HepG2 (cell line): ENCODE data around the gene TAL2. TPM values are rescaled to one million over a fixed set of nuclear protein-coding genes. Genes with fewer than 3 reads are reported as not detected.

Experiments
- ATAC-seq: fragments of 200-7000 bp; cut with Tn5 transposase; 3 replicates; pipeline ENCODE4 v1.9.1; 2020; ENCODE audit warnings: mild to moderate bottlenecking, moderate library complexity
- BruUV-seq: library from RNA; stranded (reverse); fragments of 400-500 nt; replicated peaks from 2 replicates; lab custom pipeline; 2021; lab: Mats Ljungman, UMichigan
- CTCF ChIA-PET: fragments of 300-600 bp; formaldehyde crosslinking; extraction: SDS; loops from one replicate; lab custom pipeline; 2021; ENCODE audit warnings: low total read pairs, inconsistent platforms, low intra/inter-chr PET ratio; lab: Yijun Ruan, JAX
- POLR2A ChIA-PET: fragments of 350-600 bp; sonication (Branson Sonifier 250); formaldehyde crosslinking; loops from one replicate; lab custom pipeline; 2020; ENCODE audit warnings: antibody characterized with exemption, inconsistent platforms; lab: Yijun Ruan, JAX
- DNase-seq: peaks from one replicate; pipeline ENCODE4 v3.0.0-alpha.2; 2015; ENCODE audit warnings: low spot score
- FAIRE-seq: peaks from 3 replicates; lab custom pipeline; 2011; peaks lifted over from hg19 to GRCh38; lab: Jason Lieb, UNC
- H2AFZ ChIP-seq: one replicate; pipeline ENCODE4 v1.6.1; 2011; ENCODE audit warnings: low read length, inconsistent platforms
- H3K27ac ChIP-seq: fragments of 300-600 bp; 3 replicates; pipeline ENCODE4 v1.8.0; 2011; ENCODE audit warnings: mixed run types, mild to moderate bottlenecking, mixed read lengths, low read length, inconsistent platforms; ENCODE audit not compliant: insufficient read depth; ENCODE audit errors: extremely low read length
- H3K27me3 ChIP-seq, 2 experiments: fragments of 200-600 bp in 1 of 2; 2 replicates in 1 of 2; 3 replicates in 1 of 2; pipeline versions ENCODE4 v1.6.0 to v1.8.0; 2011; ENCODE audit warnings: low read length in 2 of 2, mild to moderate bottlenecking in 2 of 2, moderate library complexity in 2 of 2, inconsistent platforms in 1 of 2; ENCODE audit not compliant: insufficient read depth in 2 of 2, control insufficient read depth in 1 of 2
- H3K36me3 ChIP-seq, 2 experiments: fragments of 200-600 bp in 1 of 2; replicated peaks in 1 of 2; 2 replicates in 1 of 2; 3 replicates in 1 of 2; pipeline versions ENCODE4 v1.5.1 to v1.8.0; 2011; ENCODE audit warnings: low read length in 2 of 2, inconsistent platforms in 1 of 2; ENCODE audit not compliant: insufficient read depth in 2 of 2, control insufficient read depth in 1 of 2
- H3K4me1 ChIP-seq: 2 replicates; pipeline ENCODE4 v1.5.1; 2012; ENCODE audit warnings: low read length, inconsistent platforms; ENCODE audit not compliant: insufficient read depth
- H3K4me2 ChIP-seq: 2 replicates; pipeline ENCODE4 v1.6.0; 2011; ENCODE audit warnings: low read depth, low read length, inconsistent platforms
- H3K4me3 ChIP-seq, 3 experiments: fragments of 200-600 bp in 1 of 3; sonication (generic), shearing (Covaris generic) in 1 of 3; replicated peaks in 1 of 3; 2 replicates each; pipeline ENCODE4 v1.5.1; 2011 to 2016; ENCODE audit warnings: low read length in 3 of 3, inconsistent platforms in 2 of 3, low read depth in 2 of 3, mild to moderate bottlenecking in 2 of 3, control low read depth in 1 of 3, mixed read lengths in 1 of 3; ENCODE audit not compliant: insufficient read depth in 1 of 3
- H3K79me2 ChIP-seq: one replicate; pipeline ENCODE4 v1.6.1; 2011; ENCODE audit warnings: low read length, inconsistent platforms; ENCODE audit not compliant: insufficient read depth
- H3K9ac ChIP-seq: 2 replicates; pipeline ENCODE4 v1.6.0; 2011; ENCODE audit warnings: mild to moderate bottlenecking, low read depth, low read length, inconsistent platforms; ENCODE audit not compliant: insufficient read depth
- H3K9me3 ChIP-seq: 2 replicates; pipeline ENCODE4 v1.5.1; 2012; ENCODE audit warnings: mild to moderate bottlenecking, low read length
- H4K20me1 ChIP-seq: 2 replicates; pipeline ENCODE4 v1.6.0; 2011; ENCODE audit warnings: inconsistent platforms, mild to moderate bottlenecking, low read length, moderate library complexity; ENCODE audit not compliant: insufficient read depth
- ASH2L ChIP-seq: fragments of 300-600, 200-600 bp; sonication (generic); IDR thresholded peaks from 2 replicates; pipeline ENCODE4 v1.7.0; 2017; ENCODE audit warnings: low read depth, mild to moderate bottlenecking, moderate library complexity, mixed read lengths, low read length; ENCODE audit not compliant: insufficient read length
- ESRRA ChIP-seq: sonication (generic); formaldehyde crosslinking; IDR thresholded peaks from 2 replicates; pipeline ENCODE4 v1.5.1; 2020; ENCODE audit warnings: mild to moderate bottlenecking, low read depth, missing genetic modification reagents
- ETV6 ChIP-seq: sonication (generic); formaldehyde crosslinking; conservative IDR thresholded peaks from 2 replicates; pipeline ENCODE4 v1.4.0; 2020; ENCODE audit warnings: missing genetic modification reagents
- FOXM1 ChIP-seq: sonication (generic); formaldehyde crosslinking; IDR thresholded peaks from 2 replicates; pipeline ENCODE4 v1.5.0; 2020; ENCODE audit warnings: missing genetic modification reagents
- KDM1A ChIP-seq: IDR thresholded peaks from 2 replicates; pipeline ENCODE4 v1.6.1; 2016; ENCODE audit warnings: missing compliant biosample characterization
- MEF2D ChIP-seq: sonication (generic); formaldehyde crosslinking; IDR thresholded peaks from 2 replicates; pipeline ENCODE4 v1.5.1; 2020; ENCODE audit warnings: mild to moderate bottlenecking, missing genetic modification reagents
- NFKBIZ ChIP-seq: IDR thresholded peaks from 2 replicates; pipeline ENCODE4 v1.6.1; 2018; ENCODE audit warnings: missing genetic modification reagents, missing compliant biosample characterization
- PHF8 ChIP-seq: sonication (generic); formaldehyde crosslinking; IDR thresholded peaks from 2 replicates; pipeline ENCODE4 v1.5.0; 2020; ENCODE audit warnings: missing genetic modification reagents
- RBM22 ChIP-seq: fragments of 200-400 bp; formaldehyde crosslinking; optimal IDR thresholded peaks from 2 replicates; pipeline ENCODE3; 2017; ENCODE audit warnings: mild to moderate bottlenecking, low read length, moderate library complexity
- RNF2 ChIP-seq: fragments of 450-650 bp; conservative IDR thresholded peaks from 2 replicates; pipeline ENCODE4 v1.6.1; 2016; ENCODE audit warnings: low read depth
- ZNF205 ChIP-seq: IDR thresholded peaks from 2 replicates; pipeline ENCODE4 v1.6.1; 2018; ENCODE audit warnings: missing biosample characterization, missing genetic modification reagents
- ZNF230 ChIP-seq: sonication (generic); formaldehyde crosslinking; IDR thresholded peaks from 2 replicates; pipeline ENCODE4 v1.4.0; 2020; ENCODE audit warnings: mild to moderate bottlenecking, missing genetic modification reagents
- ZNF674 ChIP-seq: sonication (generic); formaldehyde crosslinking; IDR thresholded peaks from 2 replicates; pipeline ENCODE4 v1.5.0; 2020; ENCODE audit warnings: low read depth, mild to moderate bottlenecking, missing genetic modification reagents
- WGBS: methylation state at CpG from one replicate; pipeline ENCODE4 v1.1.6; 2017; ENCODE audit warnings: low lambda C conversion rate; 5-methylcytosine and 5-hydroxymethylcytosine counted together
- in situ Hi-C: cut with HindIII; loops from 2 replicates; pipeline ENCODE4 v1.10.0; 2017; ENCODE audit warnings: low pct_unique_long_range_greater_than_20kb; ENCODE audit not compliant: extremely low pct_ligation_motif_present
- intact Hi-C: fragments of 100-400 bp; cut with micrococcal nuclease; formaldehyde crosslinking; loops from one replicate; pipeline ENCODE4 v1.10.0; 2022; ENCODE audit not compliant: unreplicated experiment
- polyA plus RNA-seq, 8 experiments: library from polyadenylated mRNA; depleted of rRNA in 3 of 8; stranded (reverse) in 7 of 8; unstranded in 1 of 8; fragments of >200 nt; fragmentation: Illumina TruSeq in 4 of 8; extraction: Trizol in 4 of 8; gene quantifications; 2 replicates each; pipeline versions ENCODE4 v1.2.1 to v1.2.3, GENCODE V29; 2011 to 2016; ENCODE audit warnings: low read depth in 4 of 8, missing spikeins in 1 of 8, mixed read lengths in 1 of 8; ENCODE audit not compliant: insufficient read depth in 1 of 8
- total RNA-seq, 5 experiments: library from RNA; depleted of rRNA; stranded (reverse); fragments of >200 nt; fragmentation: Illumina TruSeq; extraction: Trizol; gene quantifications; 2 replicates each; pipeline ENCODE4 v1.2.3, GENCODE V29; 2016; ENCODE audit warnings: low read depth in 1 of 5
- TF ChIP-seq, protein P1 (sequence below): sonication (generic); formaldehyde crosslinking; IDR thresholded peaks from 2 replicates; pipeline ENCODE4 v1.5.1; 2020; ENCODE audit warnings: mild to moderate bottlenecking, missing genetic modification reagents, moderate library complexity
- TF ChIP-seq, protein P2 (sequence below): sonication (generic); formaldehyde crosslinking; IDR thresholded peaks from 2 replicates; pipeline ENCODE4 v1.5.1; 2020; ENCODE audit warnings: missing genetic modification reagents, mild to moderate bottlenecking, borderline replicate concordance
- TF ChIP-seq, protein P3 (sequence below): sonication (generic); formaldehyde crosslinking; IDR thresholded peaks from 2 replicates; pipeline ENCODE4 v1.9.0; 2021; ENCODE audit warnings: missing genetic modification reagents, borderline replicate concordance
- TF ChIP-seq, protein P4 (sequence below): sonication (generic); formaldehyde crosslinking; IDR thresholded peaks from 2 replicates; pipeline ENCODE4 v1.5.0; 2020; ENCODE audit warnings: mild to moderate bottlenecking, missing genetic modification reagents

Gene TAL2
- total and polyA plus RNA-seq, 2 of the 13 experiments (the other 11 are each of a cell fraction or from before 2014, with no cell fraction given), result 0.22 TPM; not detected in 1

DNA sequence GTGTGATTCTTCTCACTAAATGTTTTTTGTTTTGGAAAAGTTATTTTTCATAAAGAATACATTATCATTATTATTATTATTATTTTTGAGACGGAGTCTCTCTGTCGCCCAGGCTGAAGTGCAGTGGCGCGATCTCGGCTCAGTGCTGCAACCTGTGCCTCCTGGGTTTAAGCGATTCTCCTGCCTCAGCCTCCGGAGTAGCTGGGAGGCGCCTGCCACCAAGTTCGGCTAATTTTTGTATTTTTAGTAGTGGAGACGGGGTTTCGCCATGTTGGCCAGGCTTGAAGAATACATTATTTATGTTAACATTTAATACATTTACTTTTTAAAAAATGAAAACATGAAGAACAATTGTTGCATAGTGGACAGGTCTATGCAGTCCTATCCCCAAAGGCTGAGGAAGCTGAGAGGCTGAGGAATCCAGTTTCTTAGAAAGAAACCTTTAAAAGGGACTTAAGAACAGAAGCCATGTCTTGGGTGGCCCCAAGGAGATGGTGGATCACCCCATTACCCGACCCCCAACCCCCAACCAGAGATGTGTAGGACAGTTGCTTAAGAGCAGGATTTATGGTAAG is 34.0 kb downstream of the TAL2 start:
- Histone ChIP-seq H3K27me3 (no peaks in the 10 kb centered on the region; a peak in 1 of 5 replicates), H3K9ac (no peak overlapping the region), H3K27ac (no peak overlapping the region), H4K20me1 (no peaks in the 10 kb centered on the region), H3K4me1 (peaks cover 39% of the 10 kb centered on the region), H2AFZ (no peak overlapping the region), H3K4me3 (no peak overlapping the region; a peak in 2 of 6 replicates), H3K9me3 (no peaks in the 10 kb centered on the region), H3K36me3 (no peaks in the 10 kb centered on the region), H3K79me2 (peaks cover 36% of the 10 kb centered on the region), H3K4me2 (peak overlapping the region; percentile 92; the same call in 1 of the 2 replicates)
- ChIA-PET CTCF (no interaction called here), POLR2A (no interaction called here)
- DNase-seq (no peak), FAIRE-seq (no peak), ATAC-seq (no peak)
- BruUV-seq, result no TSS peak
- intact Hi-C loops (loop anchor here (10.0 kb wide), 1 partner anchor 252 kb away; the partner anchor contains the start of gene FSD1L), in situ Hi-C loops (no loop called here)
- TF ChIP-seq FOXM1 (CRISPR knock-in tag) (no peak), ZNF205 (CRISPR knock-in tag) (no peak), RBM22 (no peak), NFKBIZ (CRISPR knock-in tag) (no peak), RNF2 (no peak), PHF8 (CRISPR knock-in tag) (no peak), KDM1A (CRISPR knock-in tag) (no peak), ESRRA (CRISPR knock-in tag) (no peak), ASH2L (no peak), MEF2D (no peak), ZNF674 (CRISPR knock-in tag) (no peak), ZNF230 (no peak), ETV6 (CRISPR knock-in tag) (no peak)
- TF ChIP-seq, protein P1, sequence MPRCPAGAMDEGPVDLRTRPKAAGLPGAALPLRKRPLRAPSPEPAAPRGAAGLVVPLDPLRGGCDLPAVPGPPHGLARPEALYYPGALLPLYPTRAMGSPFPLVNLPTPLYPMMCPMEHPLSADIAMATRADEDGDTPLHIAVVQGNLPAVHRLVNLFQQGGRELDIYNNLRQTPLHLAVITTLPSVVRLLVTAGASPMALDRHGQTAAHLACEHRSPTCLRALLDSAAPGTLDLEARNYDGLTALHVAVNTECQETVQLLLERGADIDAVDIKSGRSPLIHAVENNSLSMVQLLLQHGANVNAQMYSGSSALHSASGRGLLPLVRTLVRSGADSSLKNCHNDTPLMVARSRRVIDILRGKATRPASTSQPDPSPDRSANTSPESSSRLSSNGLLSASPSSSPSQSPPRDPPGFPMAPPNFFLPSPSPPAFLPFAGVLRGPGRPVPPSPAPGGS, result no peak
- TF ChIP-seq, protein P2, sequence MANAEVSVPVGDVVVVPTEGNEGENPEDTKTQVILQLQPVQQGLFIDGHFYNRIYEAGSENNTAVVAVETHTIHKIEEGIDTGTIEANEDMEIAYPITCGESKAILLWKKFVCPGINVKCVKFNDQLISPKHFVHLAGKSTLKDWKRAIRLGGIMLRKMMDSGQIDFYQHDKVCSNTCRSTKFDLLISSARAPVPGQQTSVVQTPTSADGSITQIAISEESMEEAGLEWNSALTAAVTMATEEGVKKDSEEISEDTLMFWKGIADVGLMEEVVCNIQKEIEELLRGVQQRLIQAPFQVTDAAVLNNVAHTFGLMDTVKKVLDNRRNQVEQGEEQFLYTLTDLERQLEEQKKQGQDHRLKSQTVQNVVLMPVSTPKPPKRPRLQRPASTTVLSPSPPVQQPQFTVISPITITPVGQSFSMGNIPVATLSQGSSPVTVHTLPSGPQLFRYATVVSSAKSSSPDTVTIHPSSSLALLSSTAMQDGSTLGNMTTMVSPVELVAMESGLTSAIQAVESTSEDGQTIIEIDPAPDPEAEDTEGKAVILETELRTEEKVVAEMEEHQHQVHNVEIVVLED (CRISPR knock-in tag), result no peak
- TF ChIP-seq, protein P3, sequence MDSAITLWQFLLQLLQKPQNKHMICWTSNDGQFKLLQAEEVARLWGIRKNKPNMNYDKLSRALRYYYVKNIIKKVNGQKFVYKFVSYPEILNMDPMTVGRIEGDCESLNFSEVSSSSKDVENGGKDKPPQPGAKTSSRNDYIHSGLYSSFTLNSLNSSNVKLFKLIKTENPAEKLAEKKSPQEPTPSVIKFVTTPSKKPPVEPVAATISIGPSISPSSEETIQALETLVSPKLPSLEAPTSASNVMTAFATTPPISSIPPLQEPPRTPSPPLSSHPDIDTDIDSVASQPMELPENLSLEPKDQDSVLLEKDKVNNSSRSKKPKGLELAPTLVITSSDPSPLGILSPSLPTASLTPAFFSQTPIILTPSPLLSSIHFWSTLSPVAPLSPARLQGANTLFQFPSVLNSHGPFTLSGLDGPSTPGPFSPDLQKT (CRISPR knock-in tag), result no peak
- TF ChIP-seq, protein P4, sequence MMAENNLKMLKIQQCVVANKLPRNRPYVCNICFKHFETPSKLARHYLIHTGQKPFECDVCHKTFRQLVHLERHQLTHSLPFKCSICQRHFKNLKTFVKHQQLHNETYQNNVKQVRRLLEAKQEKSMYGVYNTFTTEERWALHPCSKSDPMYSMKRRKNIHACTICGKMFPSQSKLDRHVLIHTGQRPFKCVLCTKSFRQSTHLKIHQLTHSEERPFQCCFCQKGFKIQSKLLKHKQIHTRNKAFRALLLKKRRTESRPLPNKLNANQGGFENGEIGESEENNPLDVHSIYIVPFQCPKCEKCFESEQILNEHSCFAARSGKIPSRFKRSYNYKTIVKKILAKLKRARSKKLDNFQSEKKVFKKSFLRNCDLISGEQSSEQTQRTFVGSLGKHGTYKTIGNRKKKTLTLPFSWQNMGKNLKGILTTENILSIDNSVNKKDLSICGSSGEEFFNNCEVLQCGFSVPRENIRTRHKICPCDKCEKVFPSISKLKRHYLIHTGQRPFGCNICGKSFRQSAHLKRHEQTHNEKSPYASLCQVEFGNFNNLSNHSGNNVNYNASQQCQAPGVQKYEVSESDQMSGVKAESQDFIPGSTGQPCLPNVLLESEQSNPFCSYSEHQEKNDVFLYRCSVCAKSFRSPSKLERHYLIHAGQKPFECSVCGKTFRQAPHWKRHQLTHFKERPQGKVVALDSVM (CRISPR knock-in tag), result no peak
- 96% methylated on average over 12 of the region's 12 CpGs for WGBS
